Heart left ventricle (tissue), 13 donors: ENCODE data around the gene PEX11G.

Experiments used
- POLR2A ChIP-seq, 2 donors: fragments of 450-650 bp; IDR thresholded peaks; one replicate each; pipeline ENCODE4 v1.6.1; 2017; ENCODE audit warnings: antibody characterized with exemption in 2 of 2, mild to moderate bottlenecking in 2 of 2, moderate library complexity in 2 of 2
- TF ChIP-seq, protein P1 (sequence below), 12 donors: fragments of 200-600 bp; sonication (generic) in 4 of 12; IDR thresholded peaks; one replicate each; pipeline versions ENCODE4 v1.5.0 to v1.8.0; 2018 to 2022; ENCODE audit warnings: antibody characterized with exemption in 12 of 12, mild to moderate bottlenecking in 5 of 12
- donor health status: ischemic (EF 13 %, LVEDD 7.1; RV severe dilation, severe dysfunction).
- donor health status: DM: no; HTN: yes; CAD: no.
- donor health status: DM: no; HTN: no; CAD: no.
- donor health status: ischemic (EF 25% LVEDD 6.9; RV normal size, moderate dysfunction).
- donor health status: ischemic (EF 25% LVEDD 5.7; RV mildly dilated, moderate dysfunction).
- donor health status: ischemic (EF 35%, LVEDD 5.7; RV mildly dilated, moderate dysfunction).
- donor health status: nonischemic (EF 11% LVEDD 7.7; RV severe dilation, severe dysfunction).
- donor health status: DM: yes; HTN: yes; CAD: no.
- donor health status: PGD.
- donor health status: ischemic (EF 29% LVEDD 5.4; RV normal size, mild dysfunction).
- donor health status: nonischemic (EF 23%, LVEDD 6.1; RV moderate dilation, normal function).

GRCh38 chr19:7534531-7535046 is 45.8 kb upstream of the PEX11G start:
- TF ChIP-seq, protein P1, sequence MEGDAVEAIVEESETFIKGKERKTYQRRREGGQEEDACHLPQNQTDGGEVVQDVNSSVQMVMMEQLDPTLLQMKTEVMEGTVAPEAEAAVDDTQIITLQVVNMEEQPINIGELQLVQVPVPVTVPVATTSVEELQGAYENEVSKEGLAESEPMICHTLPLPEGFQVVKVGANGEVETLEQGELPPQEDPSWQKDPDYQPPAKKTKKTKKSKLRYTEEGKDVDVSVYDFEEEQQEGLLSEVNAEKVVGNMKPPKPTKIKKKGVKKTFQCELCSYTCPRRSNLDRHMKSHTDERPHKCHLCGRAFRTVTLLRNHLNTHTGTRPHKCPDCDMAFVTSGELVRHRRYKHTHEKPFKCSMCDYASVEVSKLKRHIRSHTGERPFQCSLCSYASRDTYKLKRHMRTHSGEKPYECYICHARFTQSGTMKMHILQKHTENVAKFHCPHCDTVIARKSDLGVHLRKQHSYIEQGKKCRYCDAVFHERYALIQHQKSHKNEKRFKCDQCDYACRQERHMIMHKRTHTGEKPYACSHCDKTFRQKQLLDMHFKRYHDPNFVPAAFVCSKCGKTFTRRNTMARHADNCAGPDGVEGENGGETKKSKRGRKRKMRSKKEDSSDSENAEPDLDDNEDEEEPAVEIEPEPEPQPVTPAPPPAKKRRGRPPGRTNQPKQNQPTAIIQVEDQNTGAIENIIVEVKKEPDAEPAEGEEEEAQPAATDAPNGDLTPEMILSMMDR (IDR thresholded peaks at IDR 0.05) = peak in 3 of 12 donors; percentile 10 to 35 (median 12)
- no peak for TF ChIP-seq POLR2A (IDR thresholded peaks at IDR 0.05)
